ENCODE data around the gene MRGPRX2.

- TF ChIP-seq CTCF (IDR thresholded peaks at IDR 0.05) (no peak), POLR2A (IDR thresholded peaks at IDR 0.05) (no peak), POLR2AphosphoS5 (IDR thresholded peaks at IDR 0.05) (no peak)
Measured at GRCh38 chr11:19080579-19080993, 20.1 kb upstream of the MRGPRX2 start.

Data from suprapubic skin (tissue), 4 donors.